ENCODE data around the gene LHB.

LHB gene

GRCh38 chr19:48970923-48971395 is 45.9 kb downstream of the LHB start:
- peak; percentile 82 to 94 for DNase-seq
- WGBS (ENCODE audit: extremely low coverage, insufficient coverage, insufficient read length) = no CpG with 5 or more reads among the region's 19 CpGs

GRCh38 chr19:48970139-48970766 is 46.6 kb downstream of the LHB start:
- no peak overlapping the region for H2AFZ ChIP-seq (ENCODE audit: insufficient read depth, low read length, poor library complexity)
- H3K36me3 ChIP-seq (ENCODE audit: control insufficient read depth in 1 of 2, insufficient read depth in 2 of 2, low read length in 2 of 2) = peaks cover 53 to 56% of the 10 kb centered on the region in 2 experiments
- no peak for DNase-seq
- H3K27ac ChIP-seq (ENCODE audit: low read depth, low read length) = no peak overlapping the region
- H3K4me2 ChIP-seq (ENCODE audit: low read length) = no peak overlapping the region
- H3K14ac ChIP-seq (ENCODE audit: low read length) = no peak overlapping the region
- H3K9ac ChIP-seq (ENCODE audit: low read length) = no peak overlapping the region
- H3K27me3 ChIP-seq (ENCODE audit: insufficient read depth, low read length) = no peaks in the 10 kb centered on the region
- H2BK5ac ChIP-seq (ENCODE audit: low read depth, low read length, poor library complexity) = no peak overlapping the region
- peaks cover 7% of the 10 kb centered on the region for H3K79me2 ChIP-seq (ENCODE audit: control insufficient read depth, insufficient read depth, low read length, poor library complexity)
- no peak overlapping the region for H2BK12ac ChIP-seq (ENCODE audit: low read length)
- no peak overlapping the region for H3K23ac ChIP-seq (ENCODE audit: low read length)
- no CpG with 5 or more reads among the region's 23 CpGs for WGBS (ENCODE audit: extremely low coverage, insufficient coverage, insufficient read length)
- H3K18ac ChIP-seq (ENCODE audit: low read length) = no peak overlapping the region
- H3K4ac ChIP-seq (ENCODE audit: low read depth, low read length) = no peak overlapping the region
- peaks cover 0 to 3% of the 10 kb centered on the region in 2 experiments for H3K4me1 ChIP-seq (ENCODE audit: control insufficient read depth in 1 of 2, insufficient read depth in 2 of 2, low read length in 2 of 2)
- no peak overlapping the region for H3K4me3 ChIP-seq (ENCODE audit: low read depth, low read length)
- H3K9me3 ChIP-seq (ENCODE audit: insufficient read depth, low read depth, low read length) = no peaks in the 10 kb centered on the region
- no peak overlapping the region for H2BK120ac ChIP-seq (ENCODE audit: insufficient read depth, low read length, poor library complexity)
- no peak overlapping the region for H4K8ac ChIP-seq (ENCODE audit: low read depth, low read length)
- no peak overlapping the region for H2AK5ac ChIP-seq (ENCODE audit: low read length)
- H3K79me1 ChIP-seq (ENCODE audit: low read length) = peaks cover 5% of the 10 kb centered on the region
- H4K12ac ChIP-seq (ENCODE audit: low read depth, low read length) = no peak overlapping the region
- no peak overlapping the region for H4K91ac ChIP-seq (ENCODE audit: low read depth, low read length)

More at GRCh38 chr19:48970923-48971395, 45.9 kb downstream of the LHB start:
- Histone ChIP-seq H3K4me1 (ENCODE audit: control insufficient read depth in 1 of 2, insufficient read depth in 2 of 2, low read length in 2 of 2) (peaks cover 0 to 3% of the 10 kb centered on the region in 2 experiments), H2AK5ac (ENCODE audit: low read length) (no peak overlapping the region), H3K9ac (ENCODE audit: low read length) (no peak overlapping the region), H3K4me3 (ENCODE audit: low read depth, low read length) (no peak overlapping the region), H3K79me1 (ENCODE audit: low read length) (no peaks in the 10 kb centered on the region), H3K4me2 (ENCODE audit: low read length) (no peak overlapping the region), H4K8ac (ENCODE audit: low read depth, low read length) (no peak overlapping the region), H3K27me3 (ENCODE audit: insufficient read depth, low read length) (no peaks in the 10 kb centered on the region), H2AFZ (ENCODE audit: insufficient read depth, low read length, poor library complexity) (no peak overlapping the region), H3K18ac (ENCODE audit: low read length) (no peak overlapping the region), H4K91ac (ENCODE audit: low read depth, low read length) (no peak overlapping the region), H3K23ac (ENCODE audit: low read length) (no peak overlapping the region), H3K36me3 (ENCODE audit: control insufficient read depth in 1 of 2, insufficient read depth in 2 of 2, low read length in 2 of 2) (peaks cover 55% of the 10 kb centered on the region in 2 experiments), H2BK120ac (ENCODE audit: insufficient read depth, low read length, poor library complexity) (no peak overlapping the region), H2BK12ac (ENCODE audit: low read length) (no peak overlapping the region), H2BK5ac (ENCODE audit: low read depth, low read length, poor library complexity) (no peak overlapping the region), H3K9me3 (ENCODE audit: insufficient read depth, low read depth, low read length) (no peaks in the 10 kb centered on the region), H3K4ac (ENCODE audit: low read depth, low read length) (no peak overlapping the region), H3K14ac (ENCODE audit: low read length) (no peak overlapping the region), H3K79me2 (ENCODE audit: control insufficient read depth, insufficient read depth, low read length, poor library complexity) (peaks cover 1% of the 10 kb centered on the region), H3K27ac (ENCODE audit: low read depth, low read length) (no peak overlapping the region), H4K12ac (ENCODE audit: low read depth, low read length) (no peak overlapping the region)

GRCh38 chr19:48969276-48970138 is 47.4 kb downstream of the LHB start:
- Histone ChIP-seq H3K4ac (ENCODE audit: low read depth, low read length) (no peak overlapping the region), H3K27me3 (ENCODE audit: insufficient read depth, low read length) (no peaks in the 10 kb centered on the region), H3K23ac (ENCODE audit: low read length) (no peak overlapping the region), H4K12ac (ENCODE audit: low read depth, low read length) (no peak overlapping the region), H3K36me3 (ENCODE audit: control insufficient read depth in 1 of 2, insufficient read depth in 2 of 2, low read length in 2 of 2) (peaks cover 51 to 52% of the 10 kb centered on the region in 2 experiments), H3K4me2 (ENCODE audit: low read length) (no peak overlapping the region), H2BK5ac (ENCODE audit: low read depth, low read length, poor library complexity) (no peak overlapping the region), H3K79me2 (ENCODE audit: control insufficient read depth, insufficient read depth, low read length, poor library complexity) (peaks cover 7% of the 10 kb centered on the region), H2BK12ac (ENCODE audit: low read length) (no peak overlapping the region), H2BK120ac (ENCODE audit: insufficient read depth, low read length, poor library complexity) (no peak overlapping the region), H3K14ac (ENCODE audit: low read length) (no peak overlapping the region), H4K8ac (ENCODE audit: low read depth, low read length) (no peak overlapping the region), H3K9ac (ENCODE audit: low read length) (no peak overlapping the region), H3K4me3 (ENCODE audit: low read depth, low read length) (no peak overlapping the region), H3K9me3 (ENCODE audit: insufficient read depth, low read depth, low read length) (no peaks in the 10 kb centered on the region), H2AK5ac (ENCODE audit: low read length) (no peak overlapping the region), H3K79me1 (ENCODE audit: low read length) (peaks cover 9% of the 10 kb centered on the region), H4K91ac (ENCODE audit: low read depth, low read length) (no peak overlapping the region), H3K18ac (ENCODE audit: low read length) (no peak overlapping the region), H3K4me1 (ENCODE audit: control insufficient read depth in 1 of 2, insufficient read depth in 2 of 2, low read length in 2 of 2) (peaks cover 3 to 5% of the 10 kb centered on the region in 2 experiments), H2AFZ (ENCODE audit: insufficient read depth, low read length, poor library complexity) (no peak overlapping the region), H3K27ac (ENCODE audit: low read depth, low read length) (no peak overlapping the region)
- no CpG with 5 or more reads among the region's 45 CpGs for WGBS (ENCODE audit: extremely low coverage, insufficient coverage, insufficient read length)
- no peak for DNase-seq

GRCh38 chr19:48968813-48969218 is 48.1 kb downstream of the LHB start:
- Histone ChIP-seq H3K4me1 (ENCODE audit: control insufficient read depth in 1 of 2, insufficient read depth in 2 of 2, low read length in 2 of 2) (peaks cover 10 to 12% of the 10 kb centered on the region in 2 experiments), H3K79me2 (ENCODE audit: control insufficient read depth, insufficient read depth, low read length, poor library complexity) (peaks cover 10% of the 10 kb centered on the region), H4K91ac (ENCODE audit: low read depth, low read length) (no peak overlapping the region), H3K23ac (ENCODE audit: low read length) (no peak overlapping the region), H3K36me3 (ENCODE audit: control insufficient read depth in 1 of 2, insufficient read depth in 2 of 2, low read length in 2 of 2) (peaks cover 44 to 45% of the 10 kb centered on the region in 2 experiments), H3K27ac (ENCODE audit: low read depth, low read length) (no peak overlapping the region), H3K9me3 (ENCODE audit: insufficient read depth, low read depth, low read length) (no peaks in the 10 kb centered on the region), H4K12ac (ENCODE audit: low read depth, low read length) (no peak overlapping the region), H2AK5ac (ENCODE audit: low read length) (no peak overlapping the region), H3K4me3 (ENCODE audit: low read depth, low read length) (no peak overlapping the region), H3K9ac (ENCODE audit: low read length) (no peak overlapping the region), H2BK5ac (ENCODE audit: low read depth, low read length, poor library complexity) (no peak overlapping the region), H4K8ac (ENCODE audit: low read depth, low read length) (no peak overlapping the region), H2BK12ac (ENCODE audit: low read length) (no peak overlapping the region), H3K18ac (ENCODE audit: low read length) (no peak overlapping the region), H3K4me2 (ENCODE audit: low read length) (no peak overlapping the region), H2AFZ (ENCODE audit: insufficient read depth, low read length, poor library complexity) (no peak overlapping the region), H3K27me3 (ENCODE audit: insufficient read depth, low read length) (no peaks in the 10 kb centered on the region), H2BK120ac (ENCODE audit: insufficient read depth, low read length, poor library complexity) (no peak overlapping the region), H3K79me1 (ENCODE audit: low read length) (peaks cover 16% of the 10 kb centered on the region), H3K4ac (ENCODE audit: low read depth, low read length) (no peak overlapping the region), H3K14ac (ENCODE audit: low read length) (no peak overlapping the region)
- WGBS (ENCODE audit: extremely low coverage, insufficient coverage, insufficient read length) = no CpG with 5 or more reads among the region's 15 CpGs
- DNase-seq = no peak

All from trophoblast cell (in vitro differentiated cells and primary cell).